GM21723 (cell line): ENCODE data around the gene STRBP.
"Not testable (repeated sequence)": the region's sequence is repeated elsewhere in the genome, so short reads cannot be mapped to it uniquely, and the experiment has no call there.

Experiments used
- ATAC-seq: cut with Tn5 transposase; IDR thresholded peaks from one replicate; pipeline ENCODE4 v1.9.1; 2021; ENCODE audit warnings: mild to moderate bottlenecking, moderate library complexity; ENCODE audit not compliant: unreplicated experiment

Gene STRBP

GRCh38 chr9:123283455-123283854 lies 15.1 kb upstream of the STRBP start:
- ATAC-seq: no peak

GRCh38 chr9:123283048-123283408 lies 14.6 kb upstream of the STRBP start:
- no peak for ATAC-seq

GRCh38 chr9:123282362-123283047 lies 14.1 kb upstream of the STRBP start:
- ATAC-seq: no peak

- no peak for ATAC-seq
Observed at GRCh38 chr9:123281659-123282350, 13.4 kb upstream of the STRBP start.

- ATAC-seq: not testable (repeated sequence)
Observed at GRCh38 chr9:123278879-123279493, 10.6 kb upstream of the STRBP start.

DNA sequence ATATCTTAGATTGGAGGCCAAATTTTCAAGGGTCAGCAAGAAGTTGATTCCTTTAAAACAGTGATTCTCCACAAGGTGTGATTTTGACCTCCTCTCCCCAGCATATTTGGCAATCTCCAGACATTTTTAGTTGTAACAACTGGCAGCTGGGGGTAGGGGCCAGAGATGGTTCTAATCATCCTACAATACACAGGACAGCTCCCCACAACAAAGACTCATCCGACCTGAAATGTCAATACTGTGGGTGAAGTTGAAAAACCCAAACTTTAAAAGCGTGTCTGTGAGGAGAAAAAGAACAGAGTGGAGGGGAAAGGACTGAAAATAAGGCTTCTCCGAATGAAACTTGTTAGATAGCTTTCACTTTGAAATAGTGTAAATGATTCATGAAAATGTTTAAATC lies 10.0 kb upstream of the STRBP start:
- no peak for ATAC-seq

DNA sequence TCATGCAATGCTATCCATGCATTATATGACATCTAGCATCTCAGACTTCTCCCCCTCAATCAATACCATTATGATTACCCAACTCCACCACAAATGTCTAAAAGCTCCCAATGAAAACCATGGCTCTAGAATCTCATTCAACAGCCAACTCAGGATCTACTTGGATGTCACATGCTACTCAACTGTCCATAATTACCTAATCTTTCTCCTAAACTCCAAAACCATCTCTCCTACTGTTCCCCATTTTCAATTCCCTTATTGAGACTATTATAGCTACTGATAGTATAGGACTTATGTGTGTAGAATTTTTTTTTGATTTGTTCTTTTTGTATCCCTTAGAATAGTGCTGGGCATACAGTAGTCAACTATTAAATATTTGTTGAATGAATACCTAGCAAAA lies 8.2 kb upstream of the STRBP start:
- ATAC-seq: no peak

DNA sequence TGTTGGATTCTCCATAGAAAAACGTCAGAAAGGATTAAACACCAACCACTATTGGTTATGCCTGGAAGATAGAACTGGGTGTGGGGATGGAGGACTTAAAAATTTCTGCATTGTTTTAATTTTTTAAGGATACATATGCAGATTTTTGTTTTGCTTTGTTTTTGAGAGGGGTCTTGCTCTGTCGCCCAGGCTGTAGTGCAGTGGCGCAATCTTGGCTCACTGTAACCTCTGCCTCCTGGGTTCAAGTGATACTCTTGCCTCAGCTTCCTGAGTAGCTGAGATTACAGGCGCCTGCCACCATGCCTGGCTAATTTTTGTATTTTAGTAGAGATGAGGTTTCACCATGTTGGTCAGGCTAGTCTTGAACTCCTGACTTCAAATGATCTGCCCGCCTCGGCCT lies 2.7 kb upstream of the STRBP start:
- not testable (repeated sequence) for ATAC-seq

DNA sequence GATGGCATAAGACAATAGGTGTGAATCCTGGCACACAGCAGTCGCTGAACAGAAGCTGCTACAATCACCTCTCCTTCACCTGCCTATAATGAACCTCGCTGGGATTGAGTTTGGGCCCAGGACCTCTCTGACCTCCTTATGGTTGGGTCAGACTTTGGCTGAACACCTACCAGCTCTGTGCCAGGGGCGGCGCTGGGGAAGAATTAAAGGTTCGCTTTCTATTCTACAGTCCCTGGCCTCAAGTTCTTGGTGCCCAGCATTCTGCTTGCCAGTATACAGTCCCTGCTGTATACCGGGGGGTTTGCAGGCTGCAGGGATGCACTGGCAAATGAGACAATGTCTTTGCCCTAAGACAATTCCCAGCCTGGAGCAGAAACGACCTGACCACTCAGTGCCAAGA lies 895 bp upstream of the STRBP start:
- ATAC-seq: no peak

GRCh38 chr9:123268199-123268464 lies 254 bp downstream of the STRBP start:
- ATAC-seq: no peak

DNA sequence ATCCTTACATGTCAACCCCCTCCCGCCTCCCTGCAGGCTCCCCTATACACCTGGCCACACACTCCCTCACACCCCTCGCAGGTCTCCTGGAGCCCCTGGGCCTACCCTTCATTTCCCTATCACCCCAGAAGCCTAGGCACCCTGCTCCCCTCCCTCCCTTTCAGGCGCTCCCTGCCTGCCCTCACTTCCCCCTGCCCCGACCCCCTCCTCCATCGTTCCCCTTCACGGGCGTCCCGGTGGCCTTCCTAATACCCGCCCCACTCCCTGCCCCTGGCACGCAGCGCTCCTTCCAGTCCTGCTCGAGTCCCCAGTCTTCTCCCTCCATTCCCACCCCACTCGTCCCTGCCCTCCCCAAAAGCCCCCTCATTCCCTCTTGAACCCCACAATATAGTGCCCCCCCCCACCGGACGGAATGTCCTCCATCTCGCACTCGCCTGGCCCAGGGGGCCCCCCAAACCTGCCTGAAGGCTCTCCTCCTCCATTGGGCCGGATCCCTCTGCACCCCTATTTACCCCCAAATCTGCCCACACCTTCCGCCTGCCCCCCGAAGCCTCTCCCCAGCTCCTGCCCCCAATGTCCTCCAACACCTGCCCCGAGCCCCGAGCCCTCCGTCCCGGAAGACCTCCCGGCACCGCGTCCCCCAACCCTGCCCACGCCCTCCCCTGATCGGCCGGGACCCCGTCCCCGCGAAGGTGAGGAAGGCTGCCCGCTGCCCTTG lies 746 bp downstream of the STRBP start:
- no peak for ATAC-seq

DNA sequence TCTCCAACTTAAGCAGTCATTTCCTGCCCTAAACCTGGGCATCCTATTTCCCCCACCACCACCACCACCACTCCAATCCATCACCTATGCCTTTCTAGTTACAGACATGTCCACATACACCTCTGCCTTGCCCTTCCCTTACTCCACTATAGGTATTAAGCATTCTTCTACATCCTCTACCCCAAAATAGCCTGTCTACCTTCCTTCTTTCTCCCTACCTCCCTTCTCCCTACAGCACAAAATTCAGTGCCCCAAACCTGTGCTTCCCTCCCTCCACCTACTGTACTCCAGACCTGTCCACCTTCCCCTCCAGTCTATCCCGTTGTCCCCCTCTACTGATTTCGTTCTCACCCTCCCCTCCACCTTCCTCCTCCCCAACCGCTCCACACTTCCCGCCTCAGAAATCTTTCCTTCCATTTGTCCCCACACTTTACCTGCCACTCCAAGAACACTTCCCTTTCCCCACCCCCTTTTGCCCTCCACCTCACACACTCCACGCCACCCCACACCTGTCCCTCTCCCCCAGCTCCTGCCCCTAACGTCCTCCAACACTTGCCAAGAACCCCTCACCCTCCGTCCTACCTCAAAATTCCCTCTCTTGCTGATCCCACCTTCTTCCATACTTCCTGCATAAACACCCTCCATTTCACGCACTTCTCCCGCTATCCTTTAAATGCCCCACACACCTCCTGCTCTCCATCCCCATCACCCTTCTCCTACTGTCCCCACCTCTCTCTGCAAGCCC lies 1.6 kb downstream of the STRBP start:
- ATAC-seq: no peak

DNA sequence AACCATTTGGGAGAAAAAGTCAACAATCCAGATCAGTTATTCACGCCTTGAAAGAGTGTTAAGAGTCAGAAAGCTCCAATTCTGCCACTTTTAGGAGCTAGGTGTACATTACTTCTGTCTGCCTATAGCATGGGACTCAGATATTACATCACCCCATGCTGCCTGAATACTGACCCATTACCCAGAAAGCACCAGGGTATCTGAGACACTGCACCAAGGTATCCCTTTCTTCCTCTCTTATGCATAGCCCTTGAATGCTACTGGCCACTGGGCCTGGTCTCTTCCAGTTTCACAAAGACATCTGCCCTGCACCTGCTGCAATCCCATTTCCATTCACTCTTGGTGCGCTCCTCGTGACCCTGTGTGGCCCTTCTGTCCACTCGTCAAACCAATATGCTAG lies 2.6 kb downstream of the STRBP start:
- no peak for ATAC-seq

DNA sequence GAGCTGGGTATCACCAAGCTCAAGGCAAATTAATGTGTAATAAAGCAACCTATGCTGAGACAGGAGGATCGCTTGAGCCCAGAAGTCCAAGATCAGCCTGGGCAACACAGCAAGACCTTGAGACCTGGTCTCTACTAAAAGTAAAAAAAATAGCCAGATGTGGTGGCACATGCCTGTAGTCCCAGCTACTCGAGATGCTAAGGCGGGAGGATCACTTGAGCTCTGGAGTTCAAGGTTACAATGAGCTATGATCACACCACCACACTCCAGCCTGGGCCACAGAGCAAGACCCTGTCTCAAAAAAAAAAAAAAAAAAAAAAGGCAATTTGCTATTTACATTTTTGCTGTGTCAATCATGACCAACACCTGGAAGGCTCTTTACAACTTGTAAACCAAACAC lies 5.2 kb downstream of the STRBP start:
- no peak for ATAC-seq

- ATAC-seq: no peak
Observed at GRCh38 chr9:123262338-123262737, 6.0 kb downstream of the STRBP start.

- no peak for ATAC-seq
Observed at GRCh38 chr9:123261006-123261677, 7.2 kb downstream of the STRBP start.

DNA sequence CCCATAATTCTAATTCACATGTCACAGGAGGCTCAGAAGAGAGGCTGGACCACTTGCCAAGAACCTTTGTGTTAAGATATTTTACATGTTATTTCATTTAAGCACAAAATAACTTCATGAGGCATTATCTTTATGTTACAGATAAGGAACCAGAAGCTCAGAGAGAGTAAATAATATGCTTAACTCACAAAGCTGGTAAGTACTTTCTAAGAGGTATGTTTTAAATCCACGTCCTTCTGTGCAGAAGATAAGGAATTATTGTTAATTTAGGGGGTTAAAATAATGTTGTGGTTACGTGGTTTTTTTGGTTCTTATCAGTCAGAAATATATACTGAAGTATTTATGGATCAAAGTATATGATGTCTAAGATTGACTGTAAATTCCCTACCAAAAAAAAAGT lies 8.0 kb downstream of the STRBP start:
- no peak for ATAC-seq

- ATAC-seq: no peak
Observed at GRCh38 chr9:123257276-123257675, 11.1 kb downstream of the STRBP start.

DNA sequence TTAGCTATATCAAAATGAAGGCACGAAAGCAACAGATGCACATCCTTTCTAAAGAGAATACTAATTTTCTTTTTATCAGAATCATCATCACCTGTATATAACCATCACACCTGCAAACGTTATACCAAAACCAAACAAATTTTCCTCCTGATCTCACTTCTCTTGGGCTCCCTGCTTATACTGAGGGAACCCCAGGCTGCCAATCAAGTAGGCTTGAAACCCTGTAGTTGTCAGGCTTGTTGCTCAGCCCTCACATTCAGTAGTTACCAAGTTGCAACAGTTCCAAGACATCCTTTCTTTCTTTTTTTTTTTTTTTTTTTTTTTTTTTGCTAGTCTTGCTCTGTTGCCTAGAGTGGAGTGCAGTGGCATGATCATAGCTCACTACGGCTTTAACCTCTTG lies 12.7 kb downstream of the STRBP start:
- no peak for ATAC-seq

- no peak for ATAC-seq
Observed at GRCh38 chr9:123253204-123253603, 15.2 kb downstream of the STRBP start.

GRCh38 chr9:123251741-123252140 lies 16.6 kb downstream of the STRBP start:
- ATAC-seq: no peak
